Natural killer cell treated with Interleukin-12 subunit alpha and Interleukin-12 subunit beta and Interleukin-15 and Interleukin-18, amount 100 ng/mL, for 72 hours (primary cell): Measurements from ENCODE around the gene KCNQ1. TPM values are rescaled to one million over a fixed set of nuclear protein-coding genes. Genes with fewer than 3 reads are reported as not detected.

ENCODE experiments used
- ATAC-seq, 2 donors: fragments of 150-1000 bp; cut with Tn5 transposase in 1 of 2; sonication (Bioruptor Pico), chemical (Tn5 transposase) in 1 of 2; 2 replicates each; pipeline ENCODE4 v1.10.0; 2021
- DNase-seq: peaks from one replicate; pipeline ENCODE4 v3.0.0; 2022; ENCODE audit warnings: low spot score
- H3K27ac Mint-ChIP-seq, 2 donors: 1 replicate in 1 of 2; 2 replicates in 1 of 2; pipeline ENCODE4 v1.8.0; 2022; ENCODE audit warnings: mixed read lengths in 2 of 2, mild to moderate bottlenecking in 1 of 2, moderate library complexity in 1 of 2
- H3K27me3 Mint-ChIP-seq, 2 donors: 1 replicate in 1 of 2; 2 replicates in 1 of 2; pipeline ENCODE4 v1.8.0; 2022; ENCODE audit warnings: mixed read lengths in 2 of 2
- H3K36me3 Mint-ChIP-seq: one replicate; pipeline ENCODE4 v1.8.0; 2022; ENCODE audit warnings: mixed read lengths
- H3K4me1 Mint-ChIP-seq, 2 donors: 1 replicate in 1 of 2; 2 replicates in 1 of 2; pipeline ENCODE4 v1.8.0; 2022; ENCODE audit warnings: low read depth in 2 of 2, mixed read lengths in 2 of 2, mild to moderate bottlenecking in 1 of 2
- H3K4me3 Mint-ChIP-seq: one replicate; pipeline ENCODE4 v1.8.0; 2022; ENCODE audit warnings: mixed read lengths
- H3K9me3 Mint-ChIP-seq: 2 replicates; pipeline ENCODE4 v1.8.0; 2022; ENCODE audit warnings: mixed read lengths
- total RNA-seq, 2 donors: library from RNA; stranded (reverse); gene quantifications; one replicate each; pipeline ENCODE4 v1.2.3, GENCODE V29; 2022

KCNQ1 gene
- total RNA-seq, 2 donors from 2014 or later, result 0.19 to 1.4 TPM

DNA sequence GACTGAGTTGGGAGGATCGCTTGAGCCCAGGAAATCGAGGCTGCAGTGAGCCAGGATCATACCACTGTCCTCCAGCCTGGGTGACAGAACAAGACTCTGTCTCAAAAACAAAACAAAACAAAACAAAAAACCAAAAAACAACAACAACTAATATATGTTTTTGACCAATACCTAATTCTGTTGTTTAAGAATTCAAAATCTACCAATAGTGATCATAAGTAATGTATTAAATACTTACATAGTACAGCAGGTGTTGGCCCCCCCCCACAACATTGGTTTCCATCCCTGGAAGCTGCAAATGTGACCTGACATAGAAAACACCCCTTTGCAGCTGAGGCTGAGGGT lies 74.7 kb downstream of the KCNQ1 start:
- no peak overlapping the region for H3K4me3 Mint-ChIP-seq
- H3K27ac Mint-ChIP-seq, result no peak overlapping the region
- H3K4me1 Mint-ChIP-seq, result no peaks in the 10 kb centered on the region
- DNase-seq (no peak), ATAC-seq (no peak)
- H3K9me3 Mint-ChIP-seq, result no peaks in the 10 kb centered on the region
- H3K27me3 Mint-ChIP-seq, result no peaks in the 10 kb centered on the region
- no peaks in the 10 kb centered on the region for H3K36me3 Mint-ChIP-seq

DNA sequence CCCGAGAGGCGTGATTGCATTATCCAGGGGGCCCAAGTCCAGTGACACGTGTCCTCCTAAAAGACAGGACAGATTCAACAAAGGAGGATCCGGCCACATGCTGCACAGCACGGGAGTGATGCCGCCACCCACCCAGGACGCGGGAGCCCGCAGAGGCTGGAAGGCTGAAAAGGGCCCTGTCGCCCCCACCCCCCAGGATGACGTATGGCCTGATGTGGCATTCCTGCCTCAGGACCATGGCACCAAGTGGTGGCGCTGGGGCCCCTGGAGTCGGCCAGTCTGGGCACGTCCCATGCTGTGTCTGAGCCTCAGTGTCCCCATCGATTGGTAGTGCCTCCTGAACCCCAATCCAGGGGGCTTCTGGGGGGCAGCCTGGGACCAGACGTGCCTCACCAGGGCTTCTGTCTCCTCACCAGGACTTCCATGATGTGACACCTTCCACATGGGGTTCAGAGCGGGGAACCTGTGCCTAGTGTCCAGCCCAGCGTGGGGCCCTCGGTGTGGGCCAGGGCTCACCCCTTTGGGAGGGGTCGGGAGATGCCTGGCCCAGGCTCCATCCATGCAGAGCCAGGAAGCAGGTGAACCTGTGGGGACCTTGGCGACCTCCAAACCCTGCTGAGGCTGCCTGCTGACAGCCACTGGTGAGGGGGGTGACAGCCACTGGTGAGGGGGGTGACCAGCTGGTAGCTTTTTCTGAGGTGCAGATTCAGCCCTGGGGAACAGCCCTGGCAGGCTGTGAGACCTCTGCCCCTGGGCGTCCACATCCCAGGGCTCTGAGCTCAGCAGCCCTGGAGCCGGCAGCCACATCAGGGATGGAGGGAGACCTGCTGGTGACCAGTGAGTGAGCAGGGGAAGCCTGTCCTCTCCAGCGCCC lies 75.3 kb downstream of the KCNQ1 start:
- no peaks in the 10 kb centered on the region for H3K4me1 Mint-ChIP-seq
- ATAC-seq, result no peak
- no peaks in the 10 kb centered on the region for H3K9me3 Mint-ChIP-seq
- peak; percentile 56 for DNase-seq
- H3K27ac Mint-ChIP-seq, result no peak overlapping the region
- no peaks in the 10 kb centered on the region for H3K36me3 Mint-ChIP-seq
- H3K4me3 Mint-ChIP-seq, result no peak overlapping the region
- H3K27me3 Mint-ChIP-seq, result peaks cover 0 to under 1% of the 10 kb centered on the region in 2 donors

DNA sequence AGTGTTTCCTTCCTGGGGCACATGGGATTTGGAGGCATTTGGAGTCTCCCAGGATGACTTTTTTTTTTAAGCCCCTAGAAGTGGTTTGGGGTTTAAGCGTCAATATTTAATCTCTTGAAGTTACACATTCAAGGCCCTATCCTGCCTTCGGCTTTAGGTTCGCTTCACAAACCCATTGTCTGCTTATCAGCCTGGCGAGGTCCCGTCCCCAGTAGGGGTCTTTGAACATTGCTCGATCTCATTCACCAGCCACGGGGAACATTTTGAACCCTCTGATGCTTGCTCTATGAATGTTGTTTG lies 75.9 kb downstream of the KCNQ1 start:
- Mint-ChIP-seq H3K27me3 (peaks cover 6 to 7% of the 10 kb centered on the region in 2 donors), H3K4me1 (no peaks in the 10 kb centered on the region), H3K9me3 (no peaks in the 10 kb centered on the region), H3K4me3 (no peak overlapping the region), H3K27ac (no peak overlapping the region), H3K36me3 (no peaks in the 10 kb centered on the region)
- ATAC-seq (no peak), DNase-seq (peak; percentile 12)

DNA sequence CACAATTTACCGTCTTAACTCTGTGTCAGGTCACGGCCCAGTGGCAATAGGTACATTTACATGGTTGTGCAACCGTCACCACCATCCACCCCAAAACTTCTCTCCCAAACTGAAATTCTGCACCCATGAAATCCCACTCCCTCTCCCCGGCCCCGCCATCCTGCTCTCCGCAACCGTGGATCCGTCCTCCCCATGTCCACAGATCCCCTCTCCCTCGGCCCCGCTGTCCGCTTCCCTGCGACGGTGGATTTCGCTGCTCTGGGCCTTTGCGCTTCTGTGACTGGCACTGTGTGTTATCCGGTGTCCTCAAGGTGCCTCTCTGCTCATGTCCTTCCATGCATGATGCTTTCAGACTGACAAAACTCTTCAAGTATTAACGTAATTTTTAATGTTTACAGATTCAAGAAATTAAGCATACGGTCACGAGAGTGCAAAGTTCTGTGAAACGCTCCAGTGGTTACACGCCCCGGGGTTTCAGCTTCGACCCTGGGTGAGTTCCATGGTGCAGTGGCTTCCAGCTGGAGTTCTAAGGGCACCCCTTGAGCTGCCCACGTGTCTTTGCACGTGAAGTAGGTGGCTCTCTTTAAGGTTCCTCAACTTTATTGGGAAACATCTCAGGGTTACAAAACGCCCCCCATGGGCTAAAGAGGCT lies 76.4 kb downstream of the KCNQ1 start:
- H3K9me3 Mint-ChIP-seq, result no peaks in the 10 kb centered on the region
- H3K4me3 Mint-ChIP-seq, result no peak overlapping the region
- H3K27ac Mint-ChIP-seq, result no peak overlapping the region

DNA sequence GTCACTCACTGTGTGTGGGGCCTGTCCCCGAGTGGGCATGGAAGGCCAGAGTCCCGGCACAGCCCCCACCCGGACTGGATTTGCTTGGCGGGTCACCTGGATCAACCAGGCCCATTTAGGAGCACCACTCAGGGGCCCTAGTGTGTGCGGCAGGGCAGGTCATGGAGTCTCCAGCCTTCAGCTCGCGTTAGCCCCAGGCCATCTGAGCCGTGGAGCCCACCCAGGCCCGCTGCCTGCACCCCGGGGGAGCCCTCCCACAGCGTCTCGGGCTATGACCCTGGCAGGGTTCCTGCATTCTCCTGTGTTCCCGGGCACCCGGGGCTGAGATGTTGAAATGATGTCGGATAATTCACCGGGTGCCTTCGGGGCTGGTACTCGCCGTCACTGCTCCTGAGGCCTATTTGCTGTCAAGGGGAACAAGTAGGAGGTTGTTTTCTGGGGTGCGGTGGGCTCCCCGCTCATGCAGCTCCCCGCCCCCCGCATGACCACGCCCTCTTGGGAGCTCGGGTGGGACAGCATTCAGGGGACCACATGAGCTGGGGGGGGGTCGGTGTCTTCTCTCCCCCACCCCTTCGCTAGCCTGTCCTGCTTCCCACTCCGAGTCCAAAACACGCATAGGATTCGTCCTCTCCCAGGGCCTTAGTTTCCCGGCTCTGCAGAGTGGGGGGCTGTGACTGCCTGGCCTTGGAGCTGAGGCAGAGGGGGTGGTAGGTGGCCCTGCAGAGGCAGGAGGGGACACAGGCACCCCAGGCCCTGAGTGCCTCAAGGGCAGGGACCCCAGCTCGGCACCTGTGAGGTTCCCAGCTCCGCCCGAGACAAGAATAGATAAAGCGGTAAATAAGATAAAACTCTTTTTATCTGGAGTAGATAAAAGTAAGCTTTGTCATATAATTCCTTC lies 77.2 kb downstream of the KCNQ1 start:
- no peak overlapping the region for H3K4me3 Mint-ChIP-seq
- no peak for ATAC-seq

More for the DNA sequence above, 76.4 kb downstream of the KCNQ1 start:
- Mint-ChIP-seq H3K27me3 (peaks cover 11 to 12% of the 10 kb centered on the region in 2 donors), H3K4me1 (no peaks in the 10 kb centered on the region), H3K36me3 (no peaks in the 10 kb centered on the region)
- ATAC-seq (no peak), DNase-seq (peak; percentile 44)

DNA sequence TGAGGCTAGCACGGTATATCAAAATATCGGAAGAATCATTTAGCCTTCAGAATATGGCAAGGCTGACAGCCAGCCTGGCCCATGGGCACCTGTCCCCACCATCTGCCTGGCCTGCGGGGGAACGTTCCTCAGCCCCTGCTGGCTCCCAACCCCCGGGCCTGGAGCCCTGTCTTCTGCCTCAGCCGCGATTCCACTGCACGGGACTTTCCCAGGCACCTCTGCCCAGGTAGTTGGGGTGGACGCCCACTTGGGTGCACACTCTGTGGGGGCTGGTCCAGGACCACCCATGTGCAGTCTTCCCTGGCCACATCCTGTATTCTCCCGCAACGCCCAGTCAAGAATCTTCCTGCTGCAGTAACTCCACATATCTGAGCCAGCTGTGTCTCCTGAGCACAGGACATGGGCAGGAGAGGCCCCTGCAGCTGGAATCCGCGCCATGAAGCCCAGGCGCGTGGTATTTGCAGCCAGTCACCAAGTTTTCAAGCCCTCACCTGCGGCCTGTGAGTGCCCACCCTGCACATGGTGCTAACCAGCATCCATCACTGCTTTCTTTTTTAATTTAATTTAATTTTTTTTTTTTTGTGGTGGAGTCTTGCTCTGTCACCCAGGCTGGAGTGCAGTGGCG lies 77.9 kb downstream of the KCNQ1 start:
- Mint-ChIP-seq H3K4me1 (no peaks in the 10 kb centered on the region), H3K36me3 (no peaks in the 10 kb centered on the region), H3K27ac (no peak overlapping the region), H3K9me3 (no peaks in the 10 kb centered on the region), H3K4me3 (no peak overlapping the region), H3K27me3 (peaks cover 12% of the 10 kb centered on the region in 2 donors)
- no peak for ATAC-seq
- DNase-seq, result peak; percentile 42

More for the DNA sequence above, 77.2 kb downstream of the KCNQ1 start:
- Mint-ChIP-seq H3K27me3 (peaks cover 12% of the 10 kb centered on the region in 2 donors), H3K36me3 (no peaks in the 10 kb centered on the region), H3K27ac (no peak overlapping the region), H3K9me3 (no peaks in the 10 kb centered on the region), H3K4me1 (no peaks in the 10 kb centered on the region)
- DNase-seq, result peak; percentile 45

DNA sequence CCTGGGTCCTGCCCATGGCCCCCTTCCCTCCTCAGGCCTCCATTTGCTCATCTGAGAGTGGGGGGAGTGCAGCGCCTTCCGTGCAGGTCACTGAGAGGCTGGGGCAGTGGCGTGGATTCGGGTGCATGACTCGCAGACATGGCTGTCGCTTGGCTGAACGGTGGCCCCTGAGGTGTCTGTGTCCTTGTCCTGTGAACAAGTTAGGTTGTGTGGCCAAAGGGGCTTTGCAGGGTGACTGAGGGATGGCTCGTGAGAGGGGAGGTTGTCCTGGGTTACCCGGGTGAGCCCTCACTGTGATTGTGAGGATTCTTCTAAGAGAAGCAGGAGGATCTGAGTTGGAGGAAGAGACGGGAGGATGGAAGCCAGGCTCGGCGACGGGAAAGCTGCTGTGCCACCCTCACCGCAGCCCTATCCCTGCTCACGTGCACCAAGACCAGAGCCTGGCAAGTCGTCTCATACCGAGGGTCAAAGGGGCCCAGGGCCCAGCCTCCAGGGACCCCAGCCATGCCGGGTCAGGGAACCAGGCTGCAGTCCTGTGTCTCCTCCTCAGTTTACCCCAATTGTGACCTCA lies 79.1 kb downstream of the KCNQ1 start:
- DNase-seq (peak; percentile 31), ATAC-seq (no peak)
- Mint-ChIP-seq H3K36me3 (no peaks in the 10 kb centered on the region), H3K4me1 (no peaks in the 10 kb centered on the region), H3K9me3 (no peaks in the 10 kb centered on the region), H3K27ac (no peak overlapping the region), H3K4me3 (no peak overlapping the region), H3K27me3 (peaks cover 16 to 17% of the 10 kb centered on the region in 2 donors)

DNA sequence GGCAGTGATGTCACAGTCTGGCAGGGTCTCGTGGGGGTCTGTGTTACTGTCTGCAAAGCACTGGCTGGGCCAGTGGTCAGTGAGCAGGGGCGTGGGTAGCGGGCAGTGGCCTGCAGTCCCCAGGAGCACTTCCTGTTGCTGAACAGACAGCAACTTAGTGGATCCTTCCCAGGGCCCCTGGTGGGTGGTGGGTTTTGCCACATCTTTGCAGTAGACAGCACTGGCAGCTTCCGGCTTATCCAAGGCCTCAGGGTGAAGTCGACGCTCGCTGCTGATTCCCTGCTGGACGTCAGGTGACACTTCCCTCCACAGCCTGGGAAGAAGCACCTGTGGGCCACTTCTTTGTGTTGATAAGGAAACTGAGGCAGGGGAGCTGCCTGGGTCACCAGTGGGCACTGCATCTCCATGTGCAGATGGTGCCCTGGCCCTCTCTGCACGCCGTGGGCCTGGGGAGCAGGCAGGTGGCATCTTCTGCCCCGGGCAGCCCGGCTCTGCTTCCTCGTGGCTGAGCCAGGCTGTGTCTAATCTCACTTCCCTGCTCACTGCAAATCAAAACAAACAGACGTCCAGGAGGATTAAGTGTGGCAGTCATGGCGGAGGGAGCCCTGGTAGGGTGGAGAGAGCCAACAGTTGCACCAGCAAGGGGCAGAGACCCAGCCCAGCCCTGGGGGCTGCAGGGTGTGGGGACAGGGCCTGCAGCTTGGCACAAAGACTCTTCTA lies 79.8 kb downstream of the KCNQ1 start:
- no peak for DNase-seq
- no peak overlapping the region for H3K4me3 Mint-ChIP-seq
- no peaks in the 10 kb centered on the region for H3K9me3 Mint-ChIP-seq
- H3K27me3 Mint-ChIP-seq, result peaks cover 17% of the 10 kb centered on the region in 2 donors
- no peak for ATAC-seq
- H3K4me1 Mint-ChIP-seq, result no peaks in the 10 kb centered on the region
- H3K36me3 Mint-ChIP-seq, result no peaks in the 10 kb centered on the region
- no peak overlapping the region for H3K27ac Mint-ChIP-seq

DNA sequence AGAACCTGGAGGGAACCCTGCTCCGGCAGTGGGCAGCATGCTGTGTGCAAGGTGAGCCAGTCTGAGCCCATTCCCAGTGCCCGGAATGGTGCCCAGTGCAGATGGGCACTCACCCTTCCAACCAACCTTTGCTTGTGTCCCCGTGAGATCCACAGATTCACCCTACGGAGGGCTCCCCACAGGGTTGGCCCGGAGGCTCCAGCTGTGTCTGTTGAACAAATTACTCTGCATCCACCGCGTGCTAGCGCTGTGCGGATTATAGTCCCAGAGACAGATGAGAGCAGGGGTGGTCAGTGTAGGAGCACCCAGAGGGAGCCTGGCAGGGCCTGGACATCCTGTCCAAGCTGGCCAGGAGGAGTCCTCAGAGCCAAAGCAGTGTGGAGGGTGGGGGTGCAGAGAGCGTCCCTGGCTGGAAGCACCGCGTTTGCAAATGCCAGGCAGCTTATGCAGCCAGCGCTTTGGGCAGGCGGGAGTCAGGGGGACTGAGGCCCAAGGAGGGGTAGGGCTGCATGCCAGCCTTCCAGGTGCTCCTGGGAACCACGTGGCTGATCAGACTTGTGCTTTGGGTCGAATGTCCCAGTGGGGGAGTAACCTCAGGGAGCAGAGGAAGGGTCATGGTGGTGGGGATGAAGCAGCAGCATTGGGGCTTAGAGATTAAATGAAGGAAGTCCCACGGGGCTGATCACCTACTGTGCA lies 80.5 kb downstream of the KCNQ1 start:
- H3K4me1 Mint-ChIP-seq, result no peaks in the 10 kb centered on the region
- no peak overlapping the region for H3K4me3 Mint-ChIP-seq
- peaks cover 17% of the 10 kb centered on the region in 2 donors for H3K27me3 Mint-ChIP-seq
- no peaks in the 10 kb centered on the region for H3K9me3 Mint-ChIP-seq
- no peak overlapping the region for H3K27ac Mint-ChIP-seq
- ATAC-seq (no peak), DNase-seq (peak; percentile 44)
- H3K36me3 Mint-ChIP-seq, result no peaks in the 10 kb centered on the region

DNA sequence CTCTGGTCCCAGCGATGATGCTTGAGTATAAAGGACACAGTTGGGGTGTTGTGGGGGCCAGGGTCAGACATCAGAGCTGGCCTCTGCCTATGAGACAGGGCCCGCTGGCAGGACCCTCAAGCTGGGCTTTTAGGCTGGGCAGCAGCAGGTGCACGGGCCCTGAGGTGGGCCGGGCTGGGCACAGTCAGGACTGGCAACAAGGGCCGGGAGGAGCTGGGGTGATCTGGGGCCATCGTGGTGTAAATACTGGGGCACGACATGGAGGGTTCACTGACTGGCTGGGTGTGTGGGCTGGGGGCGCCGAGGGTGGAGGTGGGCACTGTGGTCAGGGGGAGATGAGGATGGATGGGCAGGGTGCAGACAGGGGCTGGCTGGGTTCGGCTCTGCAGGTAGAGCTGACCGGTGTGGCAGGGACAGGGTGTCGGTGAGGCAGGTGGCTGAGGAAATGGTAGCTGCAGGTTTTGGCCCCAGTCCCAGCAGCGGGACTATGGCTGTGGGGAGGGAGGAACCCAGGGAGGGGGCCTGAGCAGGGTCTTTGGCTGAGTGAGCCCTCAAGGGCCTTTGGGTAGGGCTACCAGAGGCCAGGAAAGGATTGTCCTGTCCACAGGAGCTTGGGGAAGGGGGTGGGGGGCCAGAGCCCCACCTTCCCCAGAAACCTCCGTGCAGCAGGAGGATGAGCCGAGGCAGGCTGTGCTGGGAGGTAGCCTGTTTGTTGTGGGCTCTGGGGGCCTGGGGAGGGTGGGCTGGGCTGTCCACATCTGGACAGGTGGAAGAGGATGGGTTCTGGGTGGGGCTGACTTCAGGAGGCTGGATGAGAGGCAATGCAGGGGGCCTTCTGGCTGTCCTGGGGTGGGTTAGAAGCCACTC lies 81.4 kb downstream of the KCNQ1 start:
- Mint-ChIP-seq H3K27ac (no peak overlapping the region), H3K4me3 (no peak overlapping the region), H3K4me1 (no peaks in the 10 kb centered on the region), H3K9me3 (no peaks in the 10 kb centered on the region), H3K36me3 (no peaks in the 10 kb centered on the region), H3K27me3 (peaks cover 17 to 21% of the 10 kb centered on the region in 2 donors)
- ATAC-seq (no peak), DNase-seq (peak; percentile 58)

DNA sequence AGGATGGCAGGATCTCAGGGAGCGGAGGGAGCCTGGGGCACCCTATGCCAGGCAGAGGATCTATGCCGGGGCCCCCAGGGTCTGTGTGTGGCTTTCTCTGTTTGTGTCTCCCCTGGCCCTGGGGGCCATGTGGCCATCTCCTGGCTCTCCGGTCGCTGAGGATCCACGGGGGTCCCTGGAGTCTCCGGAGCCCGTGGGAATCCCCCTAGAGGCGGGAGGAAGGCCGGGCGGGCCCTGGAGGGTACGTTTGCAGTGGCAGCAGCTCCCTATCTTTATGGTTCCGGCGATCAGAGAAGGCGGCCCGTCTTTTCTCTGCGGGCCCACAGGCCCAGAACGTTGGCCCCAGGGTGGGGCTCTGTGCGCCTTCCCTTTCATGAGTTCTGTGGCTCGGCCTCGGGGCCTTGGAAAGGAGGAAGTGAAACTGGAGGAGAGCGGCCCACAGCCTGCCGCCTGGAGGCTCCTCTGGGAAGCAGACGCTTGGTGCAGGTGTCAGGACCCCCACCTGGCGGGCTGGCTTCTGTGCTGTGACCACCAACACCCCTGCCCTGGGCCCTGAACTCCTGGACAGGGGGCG lies 82.1 kb downstream of the KCNQ1 start:
- Mint-ChIP-seq H3K9me3 (no peaks in the 10 kb centered on the region), H3K4me3 (no peak overlapping the region), H3K27ac (no peak overlapping the region), H3K36me3 (no peaks in the 10 kb centered on the region), H3K4me1 (no peaks in the 10 kb centered on the region), H3K27me3 (peaks cover 17 to 21% of the 10 kb centered on the region in 2 donors)
- DNase-seq, result peak; percentile 50
- ATAC-seq, result no peak
